Embryonic facial prominence (tissue), 1 donor: ENCODE results near the gene ADAP2.
"Not testable (repeated sequence)": the region's sequence is repeated elsewhere in the genome, so short reads cannot be mapped to it uniquely, and the experiment has no call there.

Source experiments
- DNase-seq: peaks from one replicate; pipeline ENCODE4 v3.0.0-alpha.2; 2016; ENCODE audit errors: extremely low spot score

Gene ADAP2

GRCh38 chr17:30921544-30922196 lies at the start of gene ADAP2:
ADAP2 (plus strand) TSS chr17:30921945; CDS start chr17:30922015, 70 bp downstream.
- no peak for DNase-seq

GRCh38 chr17:30886187-30886586 lies 35.6 kb upstream of the ADAP2 start:
- DNase-seq: no peak

GRCh38 chr17:30894236-30894635 lies 27.5 kb upstream of the ADAP2 start:
- DNase-seq: no peak

GRCh38 chr17:30897311-30897710 lies 24.4 kb upstream of the ADAP2 start:
- no peak for DNase-seq

GRCh38 chr17:30905742-30906100 lies 16.0 kb upstream of the ADAP2 start:
- DNase-seq: no peak

- peak; percentile 86 for DNase-seq
Observed at GRCh38 chr17:30906101-30906911, 15.4 kb upstream of the ADAP2 start, which contains the start of gene TEFM. TEFM (minus strand) TSS chr17:30906238; CDS start chr17:30906198, 40 bp downstream.

- DNase-seq: no peak
Observed at GRCh38 chr17:30908717-30909420, 12.9 kb upstream of the ADAP2 start.

- DNase-seq: not testable (repeated sequence)
Observed at GRCh38 chr17:30910151-30910550, 11.6 kb upstream of the ADAP2 start.

- no peak for DNase-seq
Observed at GRCh38 chr17:30913955-30914354, 7.8 kb upstream of the ADAP2 start.

- DNase-seq: no peak
Observed at GRCh38 chr17:30915833-30916611, 5.7 kb upstream of the ADAP2 start.

- DNase-seq: no peak
Observed at GRCh38 chr17:30917050-30917449, 4.7 kb upstream of the ADAP2 start.

GRCh38 chr17:30920282-30920681 lies 1.5 kb upstream of the ADAP2 start:
- no peak for DNase-seq

GRCh38 chr17:30920683-30921543 lies 832 bp upstream of the ADAP2 start:
- no peak for DNase-seq

- DNase-seq: no peak
Observed at GRCh38 chr17:30922235-30923030, 688 bp downstream of the ADAP2 start.

- no peak for DNase-seq
Observed at GRCh38 chr17:30924341-30924740, 2.6 kb downstream of the ADAP2 start.

GRCh38 chr17:30926516-30926915 lies 4.8 kb downstream of the ADAP2 start:
- no peak for DNase-seq

- no peak for DNase-seq
Observed at GRCh38 chr17:30927756-30928155, 6.0 kb downstream of the ADAP2 start.

GRCh38 chr17:30928584-30928983 lies 6.8 kb downstream of the ADAP2 start:
- DNase-seq: no peak

- no peak for DNase-seq
Observed at GRCh38 chr17:30929081-30929633, 7.4 kb downstream of the ADAP2 start.

- DNase-seq: not testable (repeated sequence)
Observed at GRCh38 chr17:30929861-30930260, 8.1 kb downstream of the ADAP2 start.
